Left lung (tissue), 10 donors: Measurements from ENCODE around the gene ELAVL2. TPM values are rescaled to one million over a fixed set of nuclear protein-coding genes. Genes with fewer than 3 reads are reported as not detected.

ENCODE experiments used
- ATAC-seq: fragments of 200-7000 bp; cut with Tn5 transposase; one replicate; pipeline ENCODE4 v1.9.1; 2020; ENCODE audit warnings: moderate library complexity
- DNase-seq, 4 donors: peaks; one replicate each; pipeline ENCODE4 v3.0.0-alpha.2; 2013 to 2020
- H3K27ac ChIP-seq, 2 donors: fragments of 200-600 bp; sonication (generic) in 1 of 2; one replicate each; pipeline versions ENCODE4 v1.5.0 to v1.8.0; 2020 to 2021
- H3K27me3 ChIP-seq, 2 donors: fragments of 200-600 bp; sonication (generic) in 1 of 2; one replicate each; pipeline versions ENCODE4 v1.5.0 to v1.8.0; 2020 to 2021
- H3K36me3 ChIP-seq, 2 donors: fragments of 200-600 bp; sonication (generic) in 1 of 2; one replicate each; pipeline versions ENCODE4 v1.5.0 to v1.8.0; 2020 to 2021
- H3K4me1 ChIP-seq, 2 donors: fragments of 200-600 bp; one replicate each; pipeline ENCODE4 v1.8.0; 2021
- H3K4me3 ChIP-seq, 2 donors: fragments of 200-600 bp; sonication (generic) in 1 of 2; one replicate each; pipeline versions ENCODE4 v1.5.0 to v1.8.0; 2020 to 2021; ENCODE audit warnings: mild to moderate bottlenecking in 1 of 2
- H3K9me3 ChIP-seq, 2 donors: fragments of 200-600 bp; sonication (generic) in 1 of 2; one replicate each; pipeline versions ENCODE4 v1.5.0 to v1.8.0; 2020 to 2021
- intact Hi-C, 2 donors: fragments of 100-400 bp; cut with DNase I; formaldehyde crosslinking; loops; one replicate each; pipeline versions ENCODE4 v1.11.2 to v1.14.2; 2022
- polyA plus RNA-seq, 6 donors: library from polyadenylated mRNA; unstranded; fragments of 120-200 nt; gene quantifications; one replicate each; pipeline ENCODE4 v1.2.1, GENCODE V29; 2013; ENCODE audit not compliant: insufficient read length in 6 of 6
- total RNA-seq, 2 donors: library from RNA; stranded (reverse); fragmentation: NEBNext Ultra II Directional; extraction: Animal tissue kit (Norgen Biotek cat#: 25700); gene quantifications; one replicate each; pipeline ENCODE4 v1.2.1, GENCODE V29; 2021
- TF ChIP-seq, protein P1 (sequence below), 2 donors: fragments of 200-600 bp; sonication (generic) in 1 of 2; IDR thresholded peaks; one replicate each; pipeline versions ENCODE4 v1.5.0 to v1.8.0; 2021; ENCODE audit warnings: antibody characterized with exemption in 2 of 2
- donor health status: DM: no; HTN: yes; CAD: no.
- donor health status: DM: no; HTN: no; CAD: no.

Gene ELAVL2
- total and polyA plus RNA-seq, 8 donors, result 0.35 to 4.5 (median 2.3) TPM; not detected in 1

DNA sequence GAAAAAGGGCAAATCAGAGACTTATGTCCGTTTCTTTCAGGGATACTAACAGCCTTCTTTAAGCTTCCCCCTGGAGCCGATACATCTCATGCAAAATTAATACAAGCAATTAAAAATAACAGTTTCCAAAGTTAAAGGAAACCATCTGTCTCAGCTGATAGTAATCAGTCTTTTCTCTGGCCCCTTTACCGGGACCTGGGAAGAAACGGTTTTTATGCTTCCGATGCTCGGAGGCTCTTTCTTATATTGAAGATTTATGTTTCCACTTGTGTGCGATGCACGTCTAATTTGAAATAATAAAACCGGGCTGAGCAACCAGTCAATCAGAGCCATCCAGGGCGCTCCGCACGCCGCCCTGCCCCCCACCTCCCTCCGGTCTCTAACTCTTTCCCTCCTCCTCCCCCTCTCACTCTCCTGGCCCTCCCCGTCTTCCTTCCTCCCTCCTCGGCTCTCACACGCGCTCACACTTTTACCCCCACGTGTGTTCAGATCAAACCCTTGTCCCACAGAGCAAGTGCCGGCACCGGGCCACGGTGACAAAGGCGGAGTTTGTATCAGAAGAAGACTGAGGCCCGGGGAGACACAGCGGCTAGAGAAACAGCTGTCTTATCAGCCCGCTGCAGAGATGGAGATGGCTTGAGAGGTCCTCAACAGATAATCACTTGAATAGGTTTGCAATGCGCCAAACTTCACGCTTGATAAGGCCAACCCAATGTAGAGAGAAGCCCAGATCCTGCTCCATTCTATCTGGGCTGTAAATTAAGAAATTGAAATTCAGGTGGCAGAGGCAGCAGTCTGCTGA is 5.1 kb upstream of the ELAVL2 start:
- no peaks in the 10 kb centered on the region for H3K36me3 ChIP-seq
- no peak for ATAC-seq
- H3K27me3 ChIP-seq, result peaks cover 29 to 68% of the 10 kb centered on the region in 2 donors
- H3K4me1 ChIP-seq, result no peaks in the 10 kb centered on the region
- no peak overlapping the region for H3K4me3 ChIP-seq
- no peaks in the 10 kb centered on the region for H3K9me3 ChIP-seq
- intact Hi-C loops, result no loop called here
- TF ChIP-seq, protein P1, sequence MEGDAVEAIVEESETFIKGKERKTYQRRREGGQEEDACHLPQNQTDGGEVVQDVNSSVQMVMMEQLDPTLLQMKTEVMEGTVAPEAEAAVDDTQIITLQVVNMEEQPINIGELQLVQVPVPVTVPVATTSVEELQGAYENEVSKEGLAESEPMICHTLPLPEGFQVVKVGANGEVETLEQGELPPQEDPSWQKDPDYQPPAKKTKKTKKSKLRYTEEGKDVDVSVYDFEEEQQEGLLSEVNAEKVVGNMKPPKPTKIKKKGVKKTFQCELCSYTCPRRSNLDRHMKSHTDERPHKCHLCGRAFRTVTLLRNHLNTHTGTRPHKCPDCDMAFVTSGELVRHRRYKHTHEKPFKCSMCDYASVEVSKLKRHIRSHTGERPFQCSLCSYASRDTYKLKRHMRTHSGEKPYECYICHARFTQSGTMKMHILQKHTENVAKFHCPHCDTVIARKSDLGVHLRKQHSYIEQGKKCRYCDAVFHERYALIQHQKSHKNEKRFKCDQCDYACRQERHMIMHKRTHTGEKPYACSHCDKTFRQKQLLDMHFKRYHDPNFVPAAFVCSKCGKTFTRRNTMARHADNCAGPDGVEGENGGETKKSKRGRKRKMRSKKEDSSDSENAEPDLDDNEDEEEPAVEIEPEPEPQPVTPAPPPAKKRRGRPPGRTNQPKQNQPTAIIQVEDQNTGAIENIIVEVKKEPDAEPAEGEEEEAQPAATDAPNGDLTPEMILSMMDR (IDR thresholded peaks at IDR 0.05), result no peak
- peak in 1 of 4 donors; percentile 68 for DNase-seq
- H3K27ac ChIP-seq, result no peak overlapping the region

- TF ChIP-seq, protein P1 (IDR thresholded peaks at IDR 0.05), result no peak
- H3K4me3 ChIP-seq, result no peak overlapping the region
- intact Hi-C loops, result no loop called here
- peaks cover 34 to 75% of the 10 kb centered on the region in 2 donors for H3K27me3 ChIP-seq
- H3K36me3 ChIP-seq, result no peaks in the 10 kb centered on the region
- DNase-seq (no peak), ATAC-seq (no peak)
- H3K4me1 ChIP-seq, result no peaks in the 10 kb centered on the region
- H3K27ac ChIP-seq, result no peak overlapping the region
- no peaks in the 10 kb centered on the region for H3K9me3 ChIP-seq
These were observed 4.4 kb upstream of the ELAVL2 start for GRCh38 chr9:23830476-23830805.

DNA sequence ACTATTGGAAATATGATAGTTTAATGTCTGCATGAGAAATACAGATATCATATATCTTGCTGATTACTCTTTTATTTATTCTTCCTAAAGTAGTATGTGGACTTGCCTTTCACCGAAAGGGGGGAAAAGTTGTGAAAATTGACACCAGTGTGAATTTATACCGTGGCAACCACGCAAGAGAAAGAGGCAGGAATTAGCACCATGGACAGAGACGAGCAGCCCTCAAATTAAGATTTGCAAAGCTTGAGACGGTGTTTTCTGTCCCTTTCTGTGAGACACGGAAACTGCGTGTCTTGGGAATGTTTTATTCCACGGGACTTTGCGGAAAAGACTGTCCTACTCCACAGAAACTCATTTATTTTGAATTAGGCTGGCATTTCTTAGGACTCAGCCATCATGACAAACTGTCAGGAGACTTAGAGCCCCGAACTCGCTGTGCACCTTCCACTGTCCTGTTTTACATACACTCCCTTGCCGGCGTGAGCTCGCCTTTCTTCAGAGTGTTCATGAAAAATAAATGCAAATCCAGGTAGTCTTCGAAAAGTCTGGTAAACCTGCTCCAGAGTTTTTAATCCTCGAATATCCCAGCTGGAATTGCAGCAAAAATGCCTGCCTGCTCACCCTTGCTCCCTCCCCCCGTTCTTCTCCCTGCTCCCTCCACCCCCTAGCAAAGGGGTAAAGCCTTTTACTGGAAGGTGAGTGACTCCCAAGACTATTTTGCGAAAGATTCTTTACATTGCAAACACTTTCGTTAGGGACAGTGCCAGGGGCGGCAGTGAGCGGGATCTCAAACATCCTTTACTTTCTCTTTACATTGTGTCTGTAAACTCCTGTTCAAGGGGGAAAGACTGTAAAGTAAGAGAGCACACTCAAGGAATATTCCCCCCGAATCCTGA is 3.8 kb upstream of the ELAVL2 start:
- ATAC-seq (no peak), DNase-seq (peak in 1 of 4 donors; percentile 60)
- H3K27ac ChIP-seq, result no peak overlapping the region
- no peaks in the 10 kb centered on the region for H3K36me3 ChIP-seq
- H3K27me3 ChIP-seq, result peaks cover 40 to 81% of the 10 kb centered on the region in 2 donors
- intact Hi-C loops, result no loop called here
- H3K9me3 ChIP-seq, result no peaks in the 10 kb centered on the region
- no peak overlapping the region for H3K4me3 ChIP-seq
- no peaks in the 10 kb centered on the region for H3K4me1 ChIP-seq
- TF ChIP-seq, protein P1 (IDR thresholded peaks at IDR 0.05), result no peak

- intact Hi-C loops, result no loop called here
- H3K4me3 ChIP-seq, result peak overlapping the region; percentile 5 to 23
- peaks cover 69 to 99% of the 10 kb centered on the region in 2 donors for H3K27me3 ChIP-seq
- TF ChIP-seq, protein P1 (IDR thresholded peaks at IDR 0.05), result no peak
- DNase-seq (no peak), ATAC-seq (no peak)
- H3K4me1 ChIP-seq, result peaks cover 0 to 8% of the 10 kb centered on the region in 2 donors
- H3K9me3 ChIP-seq, result no peaks in the 10 kb centered on the region
- no peaks in the 10 kb centered on the region for H3K36me3 ChIP-seq
- H3K27ac ChIP-seq, result no peak overlapping the region
These were observed 340 bp downstream of the ELAVL2 start for GRCh38 chr9:23825700-23826099.
